B cell (primary cell): Measurements from ENCODE around the gene NBEA. TPM values are rescaled to one million over a fixed set of nuclear protein-coding genes. Genes with fewer than 3 reads are reported as not detected.

Experiments
- ATAC-seq: fragments of 200-7000 bp; cut with Tn5 transposase; one replicate; pipeline ENCODE4 v1.10.0; 2021; ENCODE audit warnings: low read depth, mild to moderate bottlenecking, moderate number of reproducible peaks, moderate library complexity
- CTCF ChIA-PET: fragments of 350-600 bp; sonication (Branson Sonifier 250); formaldehyde crosslinking; loops from one replicate; lab custom pipeline; 2021; ENCODE audit warnings: antibody characterized with exemption, inconsistent platforms; lab: Charles Lee
- POLR2A ChIA-PET: fragments of 350-600 bp; sonication (Branson Sonifier 250); formaldehyde crosslinking; loops from one replicate; lab custom pipeline; 2021; ENCODE audit warnings: antibody characterized with exemption; lab: Charles Lee
- DNase-seq: peaks from one replicate; pipeline ENCODE4 v3.0.0; 2013
- H2AFZ ChIP-seq: 2 replicates; pipeline ENCODE4 v1.6.1; 2012; ENCODE audit warnings: mild to moderate bottlenecking, low read depth, low read length; ENCODE audit not compliant: insufficient read depth, poor library complexity, severe bottlenecking
- H3K27ac ChIP-seq, 2 donors: 1 replicate in 1 of 2; 2 replicates in 1 of 2; pipeline ENCODE4 v1.5.1; 2012 to 2013; ENCODE audit warnings: low read length in 2 of 2, mild to moderate bottlenecking in 2 of 2, moderate library complexity in 1 of 2
- H3K27me3 ChIP-seq, 4 experiments: fragments of 200-600 bp in 1 of 4; sonication (generic) in 1 of 4; replicated peaks in 1 of 4; 1 replicate in 2 of 4; 2 replicates in 2 of 4; pipeline versions ENCODE4 v1.6.1 to v1.7.0; 2013 to 2016; ENCODE audit warnings: low read length in 3 of 4, mild to moderate bottlenecking in 2 of 4, mixed read lengths in 1 of 4, moderate library complexity in 1 of 4; ENCODE audit not compliant: insufficient read depth in 4 of 4, control insufficient read depth in 3 of 4; ENCODE audit errors: control extremely low read depth in 1 of 4
- H3K36me3 ChIP-seq, 2 experiments: replicated peaks in 1 of 2; 1 replicate in 1 of 2; 2 replicates in 1 of 2; pipeline versions ENCODE4 v1.6.1 to v1.7.1; 2013; ENCODE audit warnings: low read length in 1 of 2; ENCODE audit not compliant: insufficient read depth in 2 of 2, control insufficient read depth in 1 of 2; ENCODE audit errors: control extremely low read depth in 1 of 2, extremely low read depth in 1 of 2
- H3K4me1 ChIP-seq, 2 donors: fragments of 200-600 bp in 1 of 2; sonication (generic) in 1 of 2; 1 replicate in 1 of 2; 2 replicates in 1 of 2; pipeline versions ENCODE4 v1.5.1 to v1.6.1; 2013 to 2017; ENCODE audit warnings: low read length in 2 of 2; ENCODE audit not compliant: control insufficient read depth in 2 of 2, insufficient read depth in 2 of 2
- H3K4me2 ChIP-seq: replicated peaks from 2 replicates; pipeline ENCODE3; 2012; ENCODE audit warnings: mild to moderate bottlenecking, low read depth, low read length; ENCODE audit not compliant: poor library complexity, severe bottlenecking
- H3K4me3 ChIP-seq, 5 experiments: fragments of 200-600 bp in 1 of 5; sonication (generic) in 1 of 5; 1 replicate in 3 of 5; 2 replicates in 2 of 5; pipeline versions ENCODE4 v1.5.1 to v1.7.0; 2011 to 2016; ENCODE audit warnings: low read length in 4 of 5, mild to moderate bottlenecking in 4 of 5, low read depth in 2 of 5, control low read depth in 1 of 5, moderate library complexity in 1 of 5; ENCODE audit not compliant: insufficient read depth in 1 of 5; ENCODE audit errors: control extremely low read depth in 1 of 5, extremely low read depth in 1 of 5
- H3K79me2 ChIP-seq: fragments of 200-600 bp; sonication (generic); one replicate; pipeline ENCODE4 v1.6.0; 2016; ENCODE audit warnings: low read length; ENCODE audit not compliant: control insufficient read depth, insufficient read depth
- H3K9ac ChIP-seq: fragments of 200-600 bp; sonication (generic); 2 replicates; pipeline ENCODE4 v1.6.1; 2017; ENCODE audit warnings: mild to moderate bottlenecking, low read length, moderate library complexity
- H3K9me3 ChIP-seq, 3 donors: one replicate each; pipeline versions ENCODE4 v1.6.1 to v1.7.1; 2013; ENCODE audit warnings: low read length in 2 of 3; ENCODE audit not compliant: control insufficient read depth in 2 of 3, insufficient read depth in 1 of 3; ENCODE audit errors: control extremely low read depth in 1 of 3
- H4K20me1 ChIP-seq: 2 replicates; pipeline ENCODE4 v1.6.0; 2012; ENCODE audit warnings: mild to moderate bottlenecking, low read length; ENCODE audit not compliant: insufficient read depth, control insufficient read depth, poor library complexity, severe bottlenecking
- H3K27ac Mint-ChIP-seq: one replicate; pipeline ENCODE4 v1.8.0; 2021; ENCODE audit warnings: mixed read lengths
- H3K27me3 Mint-ChIP-seq: one replicate; pipeline ENCODE4 v1.8.0; 2021; ENCODE audit warnings: mixed read lengths
- H3K4me1 Mint-ChIP-seq: one replicate; pipeline ENCODE4 v1.8.0; 2021; ENCODE audit warnings: mixed read lengths
- H3K4me3 Mint-ChIP-seq: one replicate; pipeline ENCODE4 v1.8.0; 2021; ENCODE audit warnings: mixed read lengths
- H3K9me3 Mint-ChIP-seq: one replicate; pipeline ENCODE4 v1.8.0; 2022; ENCODE audit warnings: mixed read lengths; ENCODE audit not compliant: insufficient read depth
- CTCF ChIP-seq: fragments of 200-600 bp; IDR thresholded peaks from one replicate; pipeline ENCODE4 v1.8.0; 2022; ENCODE audit warnings: antibody characterized with exemption, mild to moderate bottlenecking
- EZH2 ChIP-seq: IDR thresholded peaks from 2 replicates; pipeline ENCODE4 v1.6.1; 2012; ENCODE audit warnings: borderline replicate concordance, low read depth, mild to moderate bottlenecking, moderate library complexity, low read length; ENCODE audit not compliant: insufficient read depth, poor library complexity, severe bottlenecking
- WGBS: methylation state at CpG from one replicate; pipeline ENCODE4 v1.1.5; 2013; ENCODE audit warnings: missing lambda C conversion rate; ENCODE audit not compliant: insufficient coverage; 5-methylcytosine and 5-hydroxymethylcytosine counted together
- intact Hi-C: fragments of 100-400 bp; cut with micrococcal nuclease; formaldehyde crosslinking; loops from one replicate; pipeline ENCODE4 v1.10.0; 2022
- polyA plus RNA-seq: library from polyadenylated mRNA; depleted of rRNA; stranded (reverse); fragments of >200 nt; gene quantifications from 2 replicates; pipeline ENCODE4 v1.2.3, GENCODE V29; 2012
- total RNA-seq, 2 donors: library from RNA; stranded (reverse); fragments of 120-200 nt in 1 of 2; gene quantifications; 1 replicate in 1 of 2; 2 replicates in 1 of 2; pipeline versions ENCODE4 v1.2.3 to v1.2.4, GENCODE V29; 2013 to 2022

NBEA gene
- total and polyA plus RNA-seq, 2 donors (not counting 1 experiment from before 2014, with no cell fraction given) = 1.5 to 10.7 TPM

GRCh38 chr13:35028338-35028867 is 86.3 kb downstream of the NBEA start:
- no peak for ATAC-seq
- intact Hi-C loops = no loop called here
- H3K27ac Mint-ChIP-seq = no peak overlapping the region
- TF ChIP-seq CTCF = no peak
- TF ChIP-seq EZH2 = no peak
- Histone ChIP-seq H3K79me2 (no peaks in the 10 kb centered on the region), H3K4me1 (no peaks in the 10 kb centered on the region), H3K9ac (no peak overlapping the region), H3K27ac (no peak overlapping the region), H2AFZ (no peak overlapping the region), H3K36me3 (no peaks in the 10 kb centered on the region), H3K27me3 (no peaks in the 10 kb centered on the region), H3K4me3 (no peak overlapping the region), H3K4me2 (no peak overlapping the region), H4K20me1 (no peaks in the 10 kb centered on the region), H3K9me3 (peaks cover 3 to 25% (median 6%) of the 10 kb centered on the region in 3 donors)
- ChIA-PET CTCF (no interaction called here), POLR2A (no interaction called here)
- H3K9me3 Mint-ChIP-seq = peaks cover 36% of the 10 kb centered on the region
- no peaks in the 10 kb centered on the region for H3K4me1 Mint-ChIP-seq
- no peak overlapping the region for H3K4me3 Mint-ChIP-seq
- no peak for DNase-seq
- H3K27me3 Mint-ChIP-seq = no peaks in the 10 kb centered on the region
- no CpG with 5 or more reads among the region's 1 CpG for WGBS

DNA sequence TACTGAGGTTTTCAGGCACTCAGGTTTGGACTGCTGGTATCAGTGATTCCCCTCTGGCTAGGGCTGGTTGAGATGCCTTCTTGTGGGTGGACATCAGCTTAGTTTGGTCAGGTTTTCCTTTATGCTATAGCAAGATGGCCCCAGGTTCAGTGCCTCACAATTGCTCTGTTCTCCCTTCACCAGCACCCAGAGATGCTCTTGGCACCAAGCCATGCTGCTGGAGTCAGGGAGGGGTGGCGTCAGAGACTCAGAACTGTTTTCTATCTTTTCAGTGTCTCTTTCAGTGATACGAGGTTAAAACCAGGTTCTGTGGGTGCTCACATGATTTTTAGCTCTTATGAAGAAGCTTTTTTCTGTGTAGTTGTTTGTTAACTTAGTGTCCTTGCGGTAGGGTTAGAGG is 96.9 kb downstream of the NBEA start:
- no CpG with 5 or more reads among the region's 3 CpGs for WGBS
- ChIA-PET CTCF (no interaction called here), POLR2A (no interaction called here)
- no peak overlapping the region for H2AFZ ChIP-seq
- Mint-ChIP-seq H3K27me3 (no peaks in the 10 kb centered on the region), H3K4me3 (no peak overlapping the region), H3K27ac (no peak overlapping the region), H3K9me3 (peaks cover 9% of the 10 kb centered on the region), H3K4me1 (no peaks in the 10 kb centered on the region)
- H3K9me3 ChIP-seq = peaks cover 0 to 3% (median 2%) of the 10 kb centered on the region in 3 donors
- no peak overlapping the region for H3K9ac ChIP-seq
- no peak overlapping the region for H3K27ac ChIP-seq
- no peak overlapping the region for H3K4me2 ChIP-seq
- H4K20me1 ChIP-seq = no peaks in the 10 kb centered on the region
- no peaks in the 10 kb centered on the region for H3K4me1 ChIP-seq
- TF ChIP-seq EZH2 = no peak
- no peak for TF ChIP-seq CTCF
- DNase-seq (no peak), ATAC-seq (no peak)
- no peak overlapping the region for H3K4me3 ChIP-seq
- no peaks in the 10 kb centered on the region for H3K36me3 ChIP-seq
- no peaks in the 10 kb centered on the region for H3K79me2 ChIP-seq
- intact Hi-C loops = no loop called here
- H3K27me3 ChIP-seq = no peaks in the 10 kb centered on the region
